Right kidney (tissue), 1 donor: Measurements from ENCODE around the gene ZNF423.
A peak's percentile ranks its signal among the peaks of the same experiment; 100 is the strongest.
"Not testable (repeated sequence)": the region's sequence is repeated elsewhere in the genome, so short reads cannot be mapped to it uniquely, and the experiment has no call there.

Experiments used
- DNase-seq: peaks from one replicate; pipeline ENCODE4 v3.0.0-alpha.2; 2016

ZNF423 gene

DNA sequence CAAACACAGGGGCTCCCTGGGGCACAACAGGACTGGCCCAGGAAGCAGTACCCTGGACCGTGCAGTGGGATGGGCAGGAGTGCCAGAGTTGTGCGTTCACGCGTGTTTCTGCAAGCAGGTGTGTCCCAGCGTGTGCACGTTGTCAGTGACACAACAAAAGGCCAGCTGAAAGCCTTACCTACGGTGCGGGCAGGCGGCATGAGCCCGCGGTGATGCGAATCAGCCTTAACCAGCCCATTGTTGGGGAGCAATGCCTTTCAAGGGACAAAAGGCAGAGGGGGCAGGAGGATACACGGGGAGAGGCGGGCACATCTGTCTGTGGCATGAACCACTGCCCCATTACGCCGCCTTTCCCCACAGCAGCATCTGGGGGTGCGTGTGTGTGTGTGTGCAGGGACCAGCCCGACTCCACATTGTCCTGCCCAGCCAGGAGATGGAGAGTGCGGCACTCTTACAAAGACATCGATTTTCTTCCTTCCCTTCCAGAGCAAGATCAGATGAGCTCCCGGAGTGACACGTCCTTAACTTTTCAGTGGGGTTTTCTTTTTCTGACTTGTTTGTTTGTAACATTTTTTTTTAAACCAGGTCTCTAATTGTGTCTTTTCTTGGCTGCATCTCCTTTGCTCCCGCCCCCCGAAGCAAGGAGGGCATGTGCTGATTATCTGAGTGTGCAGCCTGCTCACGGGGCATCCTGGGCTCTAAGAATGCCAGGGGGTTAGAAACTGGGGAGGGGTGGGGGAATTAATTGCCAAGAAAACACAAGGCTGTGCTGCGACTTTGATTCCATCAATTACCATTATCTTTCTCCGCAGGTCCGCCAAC lies 158.1 kb downstream of the ZNF423 start:
- DNase-seq: peak; percentile 22

DNA sequence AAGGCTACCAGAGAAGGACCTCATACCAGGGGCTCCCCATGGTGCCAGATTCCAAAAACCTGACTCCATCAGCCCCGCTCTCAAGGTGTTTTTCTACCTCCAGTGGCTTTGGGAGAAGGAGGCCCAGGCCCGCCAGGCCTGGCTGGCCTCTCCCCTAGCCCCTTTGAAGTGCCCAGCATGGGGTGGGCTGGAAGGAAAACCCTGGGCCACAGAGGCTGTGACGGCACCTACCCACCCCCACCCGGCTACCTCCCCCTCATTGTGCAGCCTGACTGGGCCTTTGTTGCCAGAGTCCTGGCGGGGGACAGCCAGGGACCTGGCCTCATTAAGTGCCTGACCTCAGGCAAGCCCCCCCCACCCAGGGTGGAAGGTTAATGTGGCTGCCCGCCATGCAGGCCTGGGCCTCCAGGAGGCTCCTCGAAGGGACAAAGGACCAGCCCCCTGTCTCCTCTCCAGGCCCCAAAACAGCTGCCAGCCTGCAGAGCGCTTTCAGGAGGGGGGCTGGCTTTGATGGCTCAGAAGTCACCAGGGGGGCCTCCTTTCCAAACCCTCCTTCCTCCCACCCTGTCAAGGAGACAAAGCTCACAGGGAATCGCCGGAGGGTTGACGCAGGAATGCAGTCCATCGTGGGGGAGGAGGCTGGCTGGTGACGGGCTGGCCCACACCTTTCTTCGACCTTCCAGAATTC lies 159.4 kb downstream of the ZNF423 start:
- DNase-seq: peak; percentile 65

GRCh38 chr16:49695782-49696413 lies 160.0 kb downstream of the ZNF423 start:
- no peak for DNase-seq

DNA sequence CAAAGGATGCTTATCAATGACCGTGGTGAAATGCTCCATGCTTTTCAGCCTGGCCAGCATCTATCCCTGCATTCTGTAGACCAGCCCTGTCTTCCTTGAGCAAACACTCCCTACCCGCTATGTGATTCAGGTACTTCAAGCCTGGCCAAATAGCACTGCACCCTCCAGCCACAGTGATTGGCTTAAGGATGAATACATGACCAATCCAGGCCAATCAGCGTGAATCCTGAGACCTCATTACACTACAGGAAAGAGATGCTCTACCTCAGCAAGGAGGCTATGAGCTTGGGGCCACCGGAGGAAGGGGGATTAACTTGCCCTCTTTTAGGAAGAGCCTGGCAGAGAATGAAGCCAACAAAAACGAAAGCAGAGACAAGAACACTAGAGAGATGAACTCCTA lies 162.5 kb downstream of the ZNF423 start:
- DNase-seq: no peak

DNA sequence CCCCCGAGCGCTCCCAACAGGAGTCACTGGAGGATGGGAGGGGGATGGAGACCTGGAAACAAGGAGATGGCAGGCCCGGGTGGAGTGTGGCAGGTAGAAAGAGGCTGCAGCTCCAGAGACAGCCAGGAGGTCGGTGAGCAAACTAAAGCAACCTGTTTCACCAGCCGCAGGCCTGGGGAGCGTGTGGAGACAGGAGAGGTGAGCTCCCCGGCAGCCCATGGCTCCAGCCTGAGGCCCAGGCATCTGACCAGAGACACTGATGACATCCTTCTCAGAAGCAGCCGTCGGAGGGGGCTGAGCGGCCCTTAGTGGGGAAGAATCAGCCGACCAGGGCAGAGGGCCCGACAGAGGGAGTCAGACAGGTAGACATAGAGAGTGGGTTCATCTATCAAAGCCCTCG lies 165.1 kb downstream of the ZNF423 start:
- no peak for DNase-seq

- DNase-seq: no peak
These were observed 167.7 kb downstream of the ZNF423 start for GRCh38 chr16:49688036-49688697.

GRCh38 chr16:49687476-49688002 lies 168.4 kb downstream of the ZNF423 start:
- DNase-seq: no peak

GRCh38 chr16:49684696-49685095 lies 171.2 kb downstream of the ZNF423 start:
- no peak for DNase-seq

DNA sequence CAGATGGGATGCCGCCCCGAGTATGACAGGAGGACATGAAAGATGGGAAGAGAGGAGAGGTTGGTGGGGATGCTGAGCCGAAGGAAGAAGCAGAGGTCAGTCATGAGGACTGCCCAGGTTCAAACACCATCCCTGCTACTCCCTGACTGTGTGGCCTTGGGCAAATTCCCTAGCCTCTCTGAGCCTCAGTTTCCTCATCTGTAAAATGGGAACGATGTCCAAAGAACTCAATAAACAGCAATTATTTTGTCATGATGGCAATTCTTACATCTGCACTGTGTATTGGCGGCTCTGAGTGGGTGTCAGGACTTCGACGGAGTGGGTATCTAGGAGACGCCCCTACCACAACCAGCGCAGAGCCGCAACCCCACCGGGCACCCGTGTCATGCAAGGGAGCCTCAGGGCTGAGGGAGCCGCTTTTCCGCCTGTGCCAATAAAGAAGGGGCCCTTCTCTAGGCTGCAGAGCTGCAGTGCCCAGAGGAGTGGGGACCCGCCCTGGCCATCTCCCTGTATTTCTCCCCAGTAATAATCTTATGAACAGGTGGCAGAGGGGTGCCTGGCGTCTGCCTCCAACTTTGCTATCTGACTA lies 173.2 kb downstream of the ZNF423 start:
- DNase-seq: no peak

- DNase-seq: peak; percentile 23
These were observed 174.6 kb downstream of the ZNF423 start for GRCh38 chr16:49681217-49681883.

DNA sequence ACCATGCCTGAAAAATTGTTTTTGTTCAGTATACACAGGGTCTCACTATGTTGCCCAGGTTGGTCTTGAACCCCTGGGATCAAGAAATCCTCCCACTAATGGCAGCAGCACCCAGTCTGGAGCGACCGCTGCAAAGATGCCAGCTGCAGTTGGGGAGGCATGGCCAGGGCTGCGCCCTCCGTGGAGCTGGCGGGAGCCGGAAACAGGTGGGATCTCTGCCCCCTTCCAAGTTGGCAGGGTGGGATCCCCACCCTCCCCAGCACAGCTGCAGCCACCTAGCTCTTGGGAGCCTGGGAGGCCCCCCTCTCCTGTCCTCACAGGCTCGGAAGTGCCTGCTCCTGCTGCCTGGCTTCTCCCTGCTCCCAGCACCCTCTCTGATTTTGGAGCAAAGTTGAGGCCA lies 176.8 kb downstream of the ZNF423 start:
- no peak for DNase-seq

- DNase-seq: not testable (repeated sequence)
These were observed 178.3 kb downstream of the ZNF423 start for GRCh38 chr16:49677661-49678060.

- DNase-seq: no peak
These were observed 180.5 kb downstream of the ZNF423 start for GRCh38 chr16:49675413-49675812.

- no peak for DNase-seq
These were observed 180.9 kb downstream of the ZNF423 start for GRCh38 chr16:49674990-49675389.

DNA sequence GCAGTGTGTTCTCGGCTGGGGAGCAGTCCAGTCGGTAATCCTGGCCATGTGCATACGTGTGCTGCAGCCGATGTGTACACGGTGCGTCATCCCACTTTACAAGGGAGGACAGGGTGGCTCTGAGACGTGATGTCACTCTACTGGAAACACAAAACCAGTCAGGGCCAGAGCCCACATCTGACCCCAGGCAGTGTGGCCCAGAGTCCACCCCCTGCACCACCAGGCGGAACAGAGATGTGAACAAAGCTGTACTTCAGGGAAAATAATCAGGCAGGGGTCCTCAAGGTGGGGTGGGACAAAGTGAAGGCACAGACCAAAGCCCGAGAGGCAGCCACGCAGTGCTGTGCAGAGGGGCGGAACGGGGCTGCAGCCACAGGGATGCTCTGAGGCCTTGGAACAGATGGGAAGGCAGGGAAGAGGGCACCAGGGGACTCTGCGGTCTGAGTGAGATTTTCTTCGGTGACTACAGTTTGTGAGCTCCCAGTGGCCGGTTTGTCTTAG lies 181.5 kb downstream of the ZNF423 start:
- DNase-seq: no peak

DNA sequence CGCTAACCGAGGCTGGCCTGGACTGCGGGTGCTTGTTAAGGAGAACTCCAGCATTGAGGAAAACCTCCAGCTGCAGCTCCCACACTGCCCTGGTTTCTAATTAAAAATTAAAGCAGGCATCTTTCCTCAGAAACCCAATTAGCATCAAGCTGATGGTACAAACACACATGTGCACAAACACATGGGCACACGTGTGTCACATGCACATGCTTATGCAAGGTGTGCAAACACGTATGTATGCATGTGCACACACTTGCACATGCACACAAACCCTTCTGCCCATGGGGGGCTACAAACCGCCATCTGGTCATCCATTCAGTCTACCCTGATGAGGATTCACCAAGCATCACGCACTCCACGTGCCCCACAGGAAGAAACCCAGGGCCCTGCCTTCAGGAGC lies 182.5 kb downstream of the ZNF423 start:
- no peak for DNase-seq

DNA sequence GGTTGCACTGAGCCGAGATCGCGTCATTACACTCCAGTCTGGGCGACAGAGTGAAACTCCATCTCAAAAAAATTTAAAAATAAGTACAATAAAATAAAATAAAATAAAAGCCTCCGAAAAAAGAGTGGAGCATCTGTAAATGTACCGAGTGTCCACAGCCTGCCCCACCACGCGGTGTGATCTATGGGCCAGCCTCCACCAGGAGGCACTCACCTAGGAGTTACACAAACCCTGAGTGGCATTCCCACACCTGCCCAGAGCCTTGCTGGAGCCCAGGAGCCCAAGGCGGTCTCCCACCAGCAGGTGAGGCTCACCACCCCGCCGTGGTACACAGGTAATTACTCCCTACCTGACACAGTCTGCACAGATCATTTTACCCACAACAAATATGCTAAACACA lies 183.2 kb downstream of the ZNF423 start:
- DNase-seq: no peak

- DNase-seq: no peak
These were observed 184.6 kb downstream of the ZNF423 start for GRCh38 chr16:49671333-49671732.

DNA sequence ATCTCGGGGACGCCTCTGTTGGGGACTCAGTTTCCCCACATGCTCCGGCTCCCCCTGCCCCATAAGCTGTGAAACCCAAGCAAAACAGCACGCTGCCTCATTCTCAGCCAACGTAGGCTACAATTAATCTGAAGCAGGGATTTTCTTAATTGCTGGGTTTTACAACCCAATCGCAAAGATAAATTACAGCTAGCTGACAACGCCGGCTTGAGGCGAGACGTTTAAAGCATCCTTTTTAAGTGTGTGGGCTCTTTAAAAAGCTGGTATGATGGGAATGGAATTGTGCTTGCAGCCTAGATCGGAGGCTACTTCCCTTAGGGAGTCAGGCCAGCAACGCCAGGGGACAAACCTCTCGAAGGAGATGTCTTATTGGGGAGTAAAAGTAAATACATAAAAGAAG lies 185.3 kb downstream of the ZNF423 start:
- DNase-seq: no peak

DNA sequence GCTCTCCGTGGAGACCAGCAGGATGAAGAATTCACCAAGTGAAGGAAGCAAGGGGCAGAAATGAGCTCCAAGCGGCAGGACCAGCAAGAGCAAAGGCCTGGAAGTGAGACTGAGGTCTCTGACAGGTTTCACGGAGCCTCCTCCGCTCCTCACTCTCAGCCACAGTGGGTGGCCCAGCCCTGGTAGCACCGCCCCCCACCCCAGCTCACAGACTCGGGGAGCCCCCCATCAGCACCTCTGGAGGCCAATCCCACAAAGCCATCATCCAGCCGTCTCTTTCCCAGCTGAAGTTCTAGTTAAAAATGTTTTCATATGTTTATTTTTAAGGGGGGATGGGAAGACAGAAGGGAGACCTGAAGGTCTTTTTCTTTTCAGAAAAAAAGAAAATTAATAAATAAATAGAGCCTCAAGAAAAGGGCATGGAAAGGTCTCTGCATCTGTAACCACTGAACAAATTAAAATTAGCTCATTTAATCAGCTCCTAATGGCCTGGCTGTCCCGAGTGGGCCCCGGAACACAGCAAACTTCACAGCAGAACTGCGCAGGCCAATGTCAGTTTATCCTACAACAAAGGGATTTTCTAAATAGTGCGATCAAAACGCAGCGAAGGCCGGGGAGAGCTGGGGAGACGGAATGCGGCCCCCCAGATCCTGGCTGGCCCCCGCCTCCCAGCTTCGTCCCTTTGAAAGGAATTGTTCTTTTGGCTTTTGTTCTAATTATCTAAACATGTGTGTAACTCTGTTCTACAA lies 190.3 kb downstream of the ZNF423 start:
- DNase-seq: no peak
